K562 (cell line): ENCODE measurements around the gene JADE2. TPM values are rescaled to one million over a fixed set of nuclear protein-coding genes. Genes with fewer than 3 reads are reported as not detected.

Experiments used
- ASH1L ChIP-seq: fragments of 450-650 bp; IDR thresholded peaks from 2 replicates; pipeline ENCODE4 v1.6.1; 2018; ENCODE audit warnings: borderline replicate concordance, mild to moderate bottlenecking, low read depth; ENCODE audit not compliant: partially characterized antibody
- FOXA1 ChIP-seq: fragments of 450-650 bp; IDR thresholded peaks from 2 replicates; pipeline ENCODE4 v1.6.1; 2016; ENCODE audit warnings: mild to moderate bottlenecking, borderline replicate concordance
- HDAC2 ChIP-seq: fragments of 450-650 bp; IDR thresholded peaks from 2 replicates; pipeline ENCODE4 v1.6.1; 2016; ENCODE audit warnings: mild to moderate bottlenecking
- MNT ChIP-seq, 2 experiments: fragments of 450-650 bp; conservative IDR thresholded peaks; 2 replicates each; pipeline ENCODE4 v1.6.1; 2017; ENCODE audit warnings: mild to moderate bottlenecking in 2 of 2, moderate library complexity in 2 of 2
- NONO ChIP-seq, 2 experiments: fragments of 200-400 bp in 1 of 2; fragments of 450-650 bp in 1 of 2; formaldehyde crosslinking in 1 of 2; IDR thresholded peaks; 2 replicates each; pipeline ENCODE4 v1.6.1; 2017; ENCODE audit warnings: low read depth in 2 of 2, mild to moderate bottlenecking in 2 of 2, moderate library complexity in 2 of 2, low read length in 1 of 2
- RBM25 ChIP-seq: fragments of 200-400 bp; formaldehyde crosslinking; IDR thresholded peaks from 2 replicates; pipeline ENCODE4 v1.6.1; 2018; ENCODE audit warnings: low read length, low read depth, moderate library complexity; ENCODE audit not compliant: severe bottlenecking
- SMARCA5 ChIP-seq: fragments of 450-650 bp; IDR thresholded peaks from 2 replicates; pipeline ENCODE4 v1.6.1; 2016
- ZBTB7A ChIP-seq: IDR thresholded peaks from 2 replicates; pipeline ENCODE4 v1.6.1; 2011; ENCODE audit warnings: low read depth, mild to moderate bottlenecking, low read length, moderate library complexity, borderline replicate concordance; ENCODE audit not compliant: control insufficient read depth
- ZNF133 ChIP-seq: fragments of 250-450 bp; sonication (Bioruptor Pico); IDR thresholded peaks from 2 replicates; pipeline ENCODE4 v1.4.0; 2020; ENCODE audit warnings: mild to moderate bottlenecking
- ZSCAN29 ChIP-seq: fragments of 450-650 bp; IDR thresholded peaks from 2 replicates; pipeline ENCODE4 v1.6.1; 2017
- polyA plus RNA-seq, 8 experiments: library from polyadenylated mRNA; depleted of rRNA in 4 of 8; stranded (reverse) in 5 of 8; unstranded in 3 of 8; fragments of >200 nt; fragmentation: Nextera tagmentation in 2 of 8; fragmentation: Illumina TruSeq in 1 of 8; extraction: Ambion mirVana in 2 of 8; extraction: Trizol in 1 of 8; gene quantifications; 2 replicates each; pipeline versions ENCODE4 v1.2.1 to v1.2.3, GENCODE V29; 2011 to 2014; ENCODE audit warnings: inconsistent platforms in 1 of 8, missing spikeins in 1 of 8
- total RNA-seq, 7 experiments: library from RNA; depleted of rRNA in 6 of 7; stranded (reverse); fragments of >200 nt in 6 of 7; fragmentation: Illumina TruSeq in 2 of 7; extraction: Trizol in 2 of 7; gene quantifications; 2 replicates each; pipeline versions ENCODE4 v1.2.1 to v1.2.3, GENCODE V29; 2011 to 2021; ENCODE audit warnings: low replicate concordance in 1 of 7
- TF ChIP-seq, protein P1 (sequence below): sonication (generic); formaldehyde crosslinking; IDR thresholded peaks from 2 replicates; pipeline ENCODE4 v1.8.1; 2023; ENCODE audit warnings: mild to moderate bottlenecking, missing genetic modification reagents
- TF ChIP-seq, protein P2 (sequence below): fragments of 450-650 bp; IDR thresholded peaks from 2 replicates; pipeline ENCODE4 v1.6.1; 2018; ENCODE audit not compliant: partially characterized antibody
- TF ChIP-seq, protein P3 (sequence below): sonication (generic); formaldehyde crosslinking; IDR thresholded peaks from 2 replicates; pipeline ENCODE4 v1.8.0; 2022; ENCODE audit warnings: missing genetic modification reagents, mild to moderate bottlenecking, moderate library complexity, borderline replicate concordance

The JADE2 gene
- total and polyA plus RNA-seq, 9 of the 15 experiments (the other 6 are each of a cell fraction or from before 2014, with no cell fraction given), result 0.50 to 23.3 (median 9.1) TPM

- TF ChIP-seq, protein P1, sequence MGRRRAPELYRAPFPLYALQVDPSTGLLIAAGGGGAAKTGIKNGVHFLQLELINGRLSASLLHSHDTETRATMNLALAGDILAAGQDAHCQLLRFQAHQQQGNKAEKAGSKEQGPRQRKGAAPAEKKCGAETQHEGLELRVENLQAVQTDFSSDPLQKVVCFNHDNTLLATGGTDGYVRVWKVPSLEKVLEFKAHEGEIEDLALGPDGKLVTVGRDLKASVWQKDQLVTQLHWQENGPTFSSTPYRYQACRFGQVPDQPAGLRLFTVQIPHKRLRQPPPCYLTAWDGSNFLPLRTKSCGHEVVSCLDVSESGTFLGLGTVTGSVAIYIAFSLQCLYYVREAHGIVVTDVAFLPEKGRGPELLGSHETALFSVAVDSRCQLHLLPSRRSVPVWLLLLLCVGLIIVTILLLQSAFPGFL (CRISPR knock-in tag), result no peak
- TF ChIP-seq HDAC2, result no peak
- no peak for TF ChIP-seq MNT (conservative IDR thresholded peaks at IDR 0.05)
- no peak for TF ChIP-seq ASH1L
- peak; percentile 94 for TF ChIP-seq RBM25
- TF ChIP-seq NONO (IDR thresholded peaks at IDR 0.05; ENCODE audit: low read depth in 2 of 2, low read length in 1 of 2), result no peak
- TF ChIP-seq, protein P2, sequence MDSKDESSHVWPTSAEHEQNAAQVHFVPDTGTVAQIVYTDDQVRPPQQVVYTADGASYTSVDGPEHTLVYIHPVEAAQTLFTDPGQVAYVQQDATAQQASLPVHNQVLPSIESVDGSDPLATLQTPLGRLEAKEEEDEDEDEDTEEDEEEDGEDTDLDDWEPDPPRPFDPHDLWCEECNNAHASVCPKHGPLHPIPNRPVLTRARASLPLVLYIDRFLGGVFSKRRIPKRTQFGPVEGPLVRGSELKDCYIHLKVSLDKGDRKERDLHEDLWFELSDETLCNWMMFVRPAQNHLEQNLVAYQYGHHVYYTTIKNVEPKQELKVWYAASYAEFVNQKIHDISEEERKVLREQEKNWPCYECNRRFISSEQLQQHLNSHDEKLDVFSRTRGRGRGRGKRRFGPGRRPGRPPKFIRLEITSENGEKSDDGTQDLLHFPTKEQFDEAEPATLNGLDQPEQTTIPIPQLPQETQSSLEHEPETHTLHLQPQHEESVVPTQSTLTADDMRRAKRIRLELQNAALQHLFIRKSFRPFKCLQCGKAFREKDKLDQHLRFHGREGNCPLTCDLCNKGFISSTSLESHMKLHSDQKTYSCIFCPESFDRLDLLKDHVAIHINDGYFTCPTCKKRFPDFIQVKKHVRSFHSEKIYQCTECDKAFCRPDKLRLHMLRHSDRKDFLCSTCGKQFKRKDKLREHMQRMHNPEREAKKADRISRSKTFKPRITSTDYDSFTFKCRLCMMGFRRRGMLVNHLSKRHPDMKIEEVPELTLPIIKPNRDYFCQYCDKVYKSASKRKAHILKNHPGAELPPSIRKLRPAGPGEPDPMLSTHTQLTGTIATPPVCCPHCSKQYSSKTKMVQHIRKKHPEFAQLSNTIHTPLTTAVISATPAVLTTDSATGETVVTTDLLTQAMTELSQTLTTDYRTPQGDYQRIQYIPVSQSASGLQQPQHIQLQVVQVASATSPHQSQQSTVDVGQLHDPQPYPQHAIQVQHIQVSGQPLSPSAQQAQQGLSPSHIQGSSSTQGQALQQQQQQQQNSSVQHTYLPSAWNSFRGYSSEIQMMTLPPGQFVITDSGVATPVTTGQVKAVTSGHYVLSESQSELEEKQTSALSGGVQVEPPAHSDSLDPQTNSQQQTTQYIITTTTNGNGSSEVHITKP, result no peak
- no peak for TF ChIP-seq ZSCAN29
- TF ChIP-seq ZNF133 (CRISPR knock-in tag), result no peak
- TF ChIP-seq, protein P3, sequence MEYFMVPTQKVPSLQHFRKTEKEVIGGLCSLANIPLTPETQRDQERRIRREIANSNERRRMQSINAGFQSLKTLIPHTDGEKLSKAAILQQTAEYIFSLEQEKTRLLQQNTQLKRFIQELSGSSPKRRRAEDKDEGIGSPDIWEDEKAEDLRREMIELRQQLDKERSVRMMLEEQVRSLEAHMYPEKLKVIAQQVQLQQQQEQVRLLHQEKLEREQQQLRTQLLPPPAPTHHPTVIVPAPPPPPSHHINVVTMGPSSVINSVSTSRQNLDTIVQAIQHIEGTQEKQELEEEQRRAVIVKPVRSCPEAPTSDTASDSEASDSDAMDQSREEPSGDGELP (CRISPR knock-in tag), result no peak
- no peak for TF ChIP-seq ZBTB7A
- peak; percentile 59; the same call in 1 of the 2 replicates for TF ChIP-seq SMARCA5
- no peak for TF ChIP-seq FOXA1
Measured at GRCh38 chr5:134509308-134510040, 16.0 kb upstream of the JADE2 start (continued).
